ENCODE data around the gene PAPPA. TPM values are rescaled to one million over a fixed set of nuclear protein-coding genes. Genes with fewer than 3 reads are reported as not detected.

PAPPA gene
- total RNA-seq, 1 donor from 2014 or later, result 2.9 TPM

DNA sequence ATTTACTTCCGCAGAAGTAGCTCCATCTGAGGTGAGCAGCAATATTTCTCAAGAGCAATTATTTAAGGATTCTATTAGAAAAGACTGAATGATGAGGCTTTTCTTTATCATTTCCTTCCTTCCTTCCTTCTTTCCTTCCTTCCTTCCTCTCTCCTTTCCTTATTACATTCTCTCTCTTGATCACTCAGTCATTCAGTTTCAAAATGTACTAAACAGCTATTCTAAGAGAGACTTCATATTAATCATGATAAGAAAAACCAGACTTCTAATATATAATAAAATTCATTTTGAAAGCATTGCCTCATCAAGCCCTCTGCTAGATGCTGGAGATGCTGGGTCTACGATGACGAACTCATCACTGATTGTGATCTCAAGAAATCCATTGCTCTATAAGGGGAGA, 30.4 kb upstream of the PAPPA start:
- Mint-ChIP-seq H3K9me3 (peaks cover 25% of the 10 kb centered on the region), H3K27me3 (ENCODE audit: low read depth) (peaks cover 7% of the 10 kb centered on the region), H3K4me3 (no peak overlapping the region), H3K36me3 (no peaks in the 10 kb centered on the region), H3K27ac (no peak overlapping the region), H3K4me1 (no peaks in the 10 kb centered on the region)
- TF ChIP-seq, protein P1, sequence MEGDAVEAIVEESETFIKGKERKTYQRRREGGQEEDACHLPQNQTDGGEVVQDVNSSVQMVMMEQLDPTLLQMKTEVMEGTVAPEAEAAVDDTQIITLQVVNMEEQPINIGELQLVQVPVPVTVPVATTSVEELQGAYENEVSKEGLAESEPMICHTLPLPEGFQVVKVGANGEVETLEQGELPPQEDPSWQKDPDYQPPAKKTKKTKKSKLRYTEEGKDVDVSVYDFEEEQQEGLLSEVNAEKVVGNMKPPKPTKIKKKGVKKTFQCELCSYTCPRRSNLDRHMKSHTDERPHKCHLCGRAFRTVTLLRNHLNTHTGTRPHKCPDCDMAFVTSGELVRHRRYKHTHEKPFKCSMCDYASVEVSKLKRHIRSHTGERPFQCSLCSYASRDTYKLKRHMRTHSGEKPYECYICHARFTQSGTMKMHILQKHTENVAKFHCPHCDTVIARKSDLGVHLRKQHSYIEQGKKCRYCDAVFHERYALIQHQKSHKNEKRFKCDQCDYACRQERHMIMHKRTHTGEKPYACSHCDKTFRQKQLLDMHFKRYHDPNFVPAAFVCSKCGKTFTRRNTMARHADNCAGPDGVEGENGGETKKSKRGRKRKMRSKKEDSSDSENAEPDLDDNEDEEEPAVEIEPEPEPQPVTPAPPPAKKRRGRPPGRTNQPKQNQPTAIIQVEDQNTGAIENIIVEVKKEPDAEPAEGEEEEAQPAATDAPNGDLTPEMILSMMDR (IDR thresholded peaks at IDR 0.05; ENCODE audit: unreplicated experiment), result no peak
- DNase-seq (ENCODE audit: low spot score in 2 of 2, unreplicated experiment in 2 of 2), result no peak

DNA sequence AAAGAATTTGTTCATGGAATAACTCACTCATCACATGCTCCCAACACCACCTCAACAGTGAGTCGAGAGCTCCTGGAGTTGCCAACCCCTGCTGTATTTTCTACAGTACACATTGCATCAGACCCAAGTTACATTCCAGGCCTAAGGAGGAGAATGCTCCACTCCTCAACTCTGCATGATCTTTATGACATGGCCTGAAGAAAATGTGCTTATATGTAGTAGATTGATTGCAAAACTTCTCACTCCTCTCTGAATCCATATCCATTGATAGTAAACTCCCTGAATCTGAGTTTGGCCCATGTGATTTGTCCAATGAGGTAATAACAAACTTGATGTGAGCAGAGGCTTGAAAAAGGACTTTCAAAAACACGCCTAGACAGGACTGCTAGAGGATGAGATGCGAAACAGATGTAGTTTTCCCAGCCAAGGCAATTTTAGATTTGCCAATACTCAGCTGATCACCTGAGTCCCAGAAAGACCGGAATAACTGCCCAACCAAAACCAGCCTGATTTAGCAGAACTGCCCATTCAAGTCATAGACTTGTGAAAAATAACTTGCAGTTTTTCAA, 29.0 kb upstream of the PAPPA start:
- no peaks in the 10 kb centered on the region for H3K4me1 Mint-ChIP-seq
- no peak for DNase-seq (ENCODE audit: low spot score in 2 of 2, unreplicated experiment in 2 of 2)
- no peak overlapping the region for H3K27ac Mint-ChIP-seq
- peaks cover 14% of the 10 kb centered on the region for H3K9me3 Mint-ChIP-seq
- TF ChIP-seq, protein P1 (IDR thresholded peaks at IDR 0.05; ENCODE audit: unreplicated experiment), result no peak
- H3K27me3 Mint-ChIP-seq (ENCODE audit: low read depth), result peaks cover 7% of the 10 kb centered on the region
- H3K4me3 Mint-ChIP-seq, result no peak overlapping the region
- H3K36me3 Mint-ChIP-seq, result no peaks in the 10 kb centered on the region

DNA sequence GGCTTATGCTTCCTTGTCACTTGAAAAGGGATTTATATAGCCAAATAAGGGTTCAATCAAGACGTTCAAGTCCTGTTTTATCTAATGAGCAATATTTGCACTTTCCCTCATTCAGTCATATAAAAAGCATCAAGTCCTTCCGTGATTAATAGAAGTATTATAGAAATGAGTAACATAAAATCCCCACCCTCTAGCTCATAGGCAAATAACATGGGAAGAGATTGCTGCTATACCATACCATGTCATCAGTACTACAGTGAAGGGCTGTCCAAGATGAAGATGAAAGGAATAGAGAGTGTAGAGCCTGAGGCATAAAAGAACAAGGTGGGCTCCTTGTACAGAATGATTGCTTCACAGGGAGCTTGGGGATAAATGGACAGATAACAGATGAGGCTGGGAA, 20.4 kb upstream of the PAPPA start:
- no peaks in the 10 kb centered on the region for H3K4me1 Mint-ChIP-seq
- TF ChIP-seq, protein P1 (IDR thresholded peaks at IDR 0.05; ENCODE audit: unreplicated experiment), result no peak
- H3K36me3 Mint-ChIP-seq, result no peaks in the 10 kb centered on the region
- DNase-seq (ENCODE audit: low spot score in 2 of 2, unreplicated experiment in 2 of 2), result no peak
- peaks cover 17% of the 10 kb centered on the region for H3K9me3 Mint-ChIP-seq
- H3K27ac Mint-ChIP-seq, result no peak overlapping the region
- no peak overlapping the region for H3K4me3 Mint-ChIP-seq
- peaks cover 8% of the 10 kb centered on the region for H3K27me3 Mint-ChIP-seq (ENCODE audit: low read depth)

DNA sequence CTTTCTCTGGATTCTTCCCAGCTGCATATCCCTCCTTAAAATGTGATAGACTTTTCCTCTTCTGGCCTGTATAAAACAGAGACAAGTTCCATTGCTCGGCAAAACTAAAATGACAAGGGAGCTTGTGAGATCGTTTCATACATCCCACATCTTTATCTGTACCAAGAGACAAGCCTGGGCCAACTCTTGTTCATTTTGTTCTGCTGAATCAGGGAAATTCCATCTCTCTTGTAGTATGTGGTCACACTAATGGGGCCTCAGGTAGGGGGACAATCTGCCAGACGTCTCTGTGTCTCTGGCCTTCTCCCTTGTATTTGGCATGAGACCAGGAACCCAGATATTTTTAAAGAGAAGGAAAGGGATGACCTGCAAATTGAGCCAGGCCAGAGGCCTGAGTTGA, 18.6 kb upstream of the PAPPA start:
- TF ChIP-seq, protein P1 (IDR thresholded peaks at IDR 0.05; ENCODE audit: unreplicated experiment), result no peak
- DNase-seq (ENCODE audit: low spot score in 2 of 2, unreplicated experiment in 2 of 2), result no peak
- peaks cover 16% of the 10 kb centered on the region for H3K9me3 Mint-ChIP-seq
- no peak overlapping the region for H3K4me3 Mint-ChIP-seq
- H3K27ac Mint-ChIP-seq, result no peak overlapping the region
- no peaks in the 10 kb centered on the region for H3K36me3 Mint-ChIP-seq
- peaks cover 19% of the 10 kb centered on the region for H3K27me3 Mint-ChIP-seq (ENCODE audit: low read depth)
- H3K4me1 Mint-ChIP-seq, result no peaks in the 10 kb centered on the region

DNA sequence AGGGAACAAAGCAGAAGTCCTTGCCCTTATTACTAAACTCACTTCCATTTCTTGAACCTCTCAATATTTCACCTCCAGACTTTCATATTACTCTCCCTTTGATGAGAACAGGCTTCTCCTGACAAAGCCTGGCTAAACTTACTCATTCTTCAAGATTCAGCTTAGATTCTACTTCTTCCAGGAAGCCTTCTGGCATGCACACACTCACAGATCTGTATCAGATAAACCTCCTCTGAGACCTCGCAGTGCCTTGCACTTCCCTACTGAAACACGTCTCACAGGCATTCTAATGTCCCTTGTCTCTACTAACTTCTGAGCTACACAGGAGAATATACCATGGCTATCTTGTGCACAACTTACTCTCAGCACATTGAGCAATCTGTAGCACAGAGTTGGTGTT, 16.6 kb upstream of the PAPPA start:
- no peaks in the 10 kb centered on the region for H3K4me1 Mint-ChIP-seq
- no peak for DNase-seq (ENCODE audit: low spot score in 2 of 2, unreplicated experiment in 2 of 2)
- peaks cover under 1% of the 10 kb centered on the region for H3K9me3 Mint-ChIP-seq
- H3K27ac Mint-ChIP-seq, result no peak overlapping the region
- TF ChIP-seq, protein P1 (IDR thresholded peaks at IDR 0.05; ENCODE audit: unreplicated experiment), result no peak
- H3K27me3 Mint-ChIP-seq (ENCODE audit: low read depth), result peaks cover 22% of the 10 kb centered on the region
- no peak overlapping the region for H3K4me3 Mint-ChIP-seq
- no peaks in the 10 kb centered on the region for H3K36me3 Mint-ChIP-seq

DNA sequence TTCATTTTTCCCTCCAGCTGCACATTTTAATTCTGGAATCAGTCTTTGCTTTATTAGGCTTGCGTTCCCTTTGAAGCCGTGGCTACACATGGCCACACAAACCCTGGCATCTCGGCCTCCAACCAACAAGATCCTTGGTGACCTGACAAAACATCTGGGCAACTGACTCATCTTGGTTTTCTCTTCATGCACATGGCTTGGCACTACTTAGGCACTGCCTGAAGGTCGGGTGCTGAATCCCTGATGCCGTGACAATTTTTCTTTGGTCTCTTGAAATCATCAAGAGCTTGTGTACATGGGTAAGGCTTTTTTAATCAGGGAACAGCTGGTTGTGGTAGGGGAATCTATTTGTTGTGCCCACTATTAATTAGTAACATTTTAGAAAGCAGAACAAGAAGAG, 16.0 kb upstream of the PAPPA start:
- TF ChIP-seq, protein P1 (IDR thresholded peaks at IDR 0.05; ENCODE audit: unreplicated experiment), result no peak
- H3K9me3 Mint-ChIP-seq, result no peaks in the 10 kb centered on the region
- H3K36me3 Mint-ChIP-seq, result no peaks in the 10 kb centered on the region
- peaks cover 28% of the 10 kb centered on the region for H3K27me3 Mint-ChIP-seq (ENCODE audit: low read depth)
- H3K4me1 Mint-ChIP-seq, result no peaks in the 10 kb centered on the region
- no peak overlapping the region for H3K4me3 Mint-ChIP-seq
- H3K27ac Mint-ChIP-seq, result no peak overlapping the region
- no peak for DNase-seq (ENCODE audit: low spot score in 2 of 2, unreplicated experiment in 2 of 2)

Measured in mesothelial cell of epicardium (in vitro differentiated cells).